ENCODE data around the gene CD58.

DNA sequence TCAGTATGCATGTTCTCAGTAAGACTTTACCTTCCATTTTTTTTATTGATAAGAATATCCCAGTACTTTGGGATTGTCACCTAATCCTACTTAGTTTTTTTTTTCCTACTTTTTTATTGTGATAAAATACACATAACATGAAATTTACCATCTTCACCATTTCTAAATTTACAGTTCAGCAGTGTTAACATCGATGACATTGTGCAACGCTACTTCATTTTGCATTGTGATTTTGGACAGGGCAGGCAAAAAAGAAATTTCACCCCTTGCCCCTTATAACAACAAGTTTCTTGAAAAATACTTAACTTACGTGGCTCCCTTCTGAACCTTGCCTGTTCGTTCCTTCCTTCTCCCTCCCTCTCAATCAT lies 105.4 kb downstream of the CD58 start:
- TF ChIP-seq, protein P1, sequence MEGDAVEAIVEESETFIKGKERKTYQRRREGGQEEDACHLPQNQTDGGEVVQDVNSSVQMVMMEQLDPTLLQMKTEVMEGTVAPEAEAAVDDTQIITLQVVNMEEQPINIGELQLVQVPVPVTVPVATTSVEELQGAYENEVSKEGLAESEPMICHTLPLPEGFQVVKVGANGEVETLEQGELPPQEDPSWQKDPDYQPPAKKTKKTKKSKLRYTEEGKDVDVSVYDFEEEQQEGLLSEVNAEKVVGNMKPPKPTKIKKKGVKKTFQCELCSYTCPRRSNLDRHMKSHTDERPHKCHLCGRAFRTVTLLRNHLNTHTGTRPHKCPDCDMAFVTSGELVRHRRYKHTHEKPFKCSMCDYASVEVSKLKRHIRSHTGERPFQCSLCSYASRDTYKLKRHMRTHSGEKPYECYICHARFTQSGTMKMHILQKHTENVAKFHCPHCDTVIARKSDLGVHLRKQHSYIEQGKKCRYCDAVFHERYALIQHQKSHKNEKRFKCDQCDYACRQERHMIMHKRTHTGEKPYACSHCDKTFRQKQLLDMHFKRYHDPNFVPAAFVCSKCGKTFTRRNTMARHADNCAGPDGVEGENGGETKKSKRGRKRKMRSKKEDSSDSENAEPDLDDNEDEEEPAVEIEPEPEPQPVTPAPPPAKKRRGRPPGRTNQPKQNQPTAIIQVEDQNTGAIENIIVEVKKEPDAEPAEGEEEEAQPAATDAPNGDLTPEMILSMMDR (IDR thresholded peaks at IDR 0.05), result no peak
- TF ChIP-seq, protein P2, sequence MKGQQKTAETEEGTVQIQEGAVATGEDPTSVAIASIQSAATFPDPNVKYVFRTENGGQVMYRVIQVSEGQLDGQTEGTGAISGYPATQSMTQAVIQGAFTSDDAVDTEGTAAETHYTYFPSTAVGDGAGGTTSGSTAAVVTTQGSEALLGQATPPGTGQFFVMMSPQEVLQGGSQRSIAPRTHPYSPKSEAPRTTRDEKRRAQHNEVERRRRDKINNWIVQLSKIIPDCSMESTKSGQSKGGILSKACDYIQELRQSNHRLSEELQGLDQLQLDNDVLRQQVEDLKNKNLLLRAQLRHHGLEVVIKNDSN (IDR thresholded peaks at IDR 0.05; ENCODE audit: borderline replicate concordance, low read depth), result no peak
- TF ChIP-seq FOXM1 (IDR thresholded peaks at IDR 0.05; ENCODE audit: low read depth), result no peak
- no peak for TF ChIP-seq EZH2phosphoT487 (IDR thresholded peaks at IDR 0.05; ENCODE audit: borderline replicate concordance, low read depth)
- no peak for TF ChIP-seq YY1 (IDR thresholded peaks at IDR 0.05; ENCODE audit: low read depth)
- TF ChIP-seq, protein P3, sequence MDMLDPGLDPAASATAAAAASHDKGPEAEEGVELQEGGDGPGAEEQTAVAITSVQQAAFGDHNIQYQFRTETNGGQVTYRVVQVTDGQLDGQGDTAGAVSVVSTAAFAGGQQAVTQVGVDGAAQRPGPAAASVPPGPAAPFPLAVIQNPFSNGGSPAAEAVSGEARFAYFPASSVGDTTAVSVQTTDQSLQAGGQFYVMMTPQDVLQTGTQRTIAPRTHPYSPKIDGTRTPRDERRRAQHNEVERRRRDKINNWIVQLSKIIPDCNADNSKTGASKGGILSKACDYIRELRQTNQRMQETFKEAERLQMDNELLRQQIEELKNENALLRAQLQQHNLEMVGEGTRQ (IDR thresholded peaks at IDR 0.05; ENCODE audit: borderline replicate concordance, low read depth, low read length), result no peak
- TF ChIP-seq RXRA (IDR thresholded peaks at IDR 0.05; ENCODE audit: borderline replicate concordance, low read depth), result no peak
- TF ChIP-seq SIN3A (IDR thresholded peaks at IDR 0.05; ENCODE audit: borderline replicate concordance, low read depth, low read length), result no peak
- TF ChIP-seq RAD21 (IDR thresholded peaks at IDR 0.05; ENCODE audit: low read length), result no peak
